Measurements from ENCODE around the gene OOSP4A. TPM values are rescaled to one million over a fixed set of nuclear protein-coding genes. Genes with fewer than 3 reads are reported as not detected.
"Not testable (repeated sequence)": the region's sequence is repeated elsewhere in the genome, so short reads cannot be mapped to it uniquely, and the experiment has no call there.

OOSP4A gene
- total RNA-seq, 1 donor from 2014 or later: not detected

DNA sequence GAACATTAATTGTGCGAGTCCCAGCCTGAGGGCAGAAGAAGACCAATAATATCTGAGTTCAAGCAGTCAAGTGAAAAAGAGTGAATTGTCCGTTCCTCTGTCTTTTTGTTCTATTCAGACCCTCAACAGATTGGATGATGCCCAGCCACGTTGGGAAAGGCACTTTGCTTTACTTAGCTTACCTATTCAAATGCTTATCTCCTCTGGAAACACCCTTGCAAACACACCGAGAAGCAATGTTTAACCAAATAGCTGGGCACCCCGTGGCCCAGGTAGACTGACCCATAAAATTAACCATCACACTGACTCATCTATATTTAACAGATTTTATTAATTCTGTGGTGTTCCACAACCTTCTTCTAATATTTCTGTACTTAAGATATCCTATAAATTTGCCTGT lies 9.3 kb downstream of the OOSP4A start:
- peaks cover 4% of the 10 kb centered on the region for H3K4me1 ChIP-seq
- no peaks in the 10 kb centered on the region for H3K9me3 ChIP-seq (replicated peaks)
- H3K27me3 ChIP-seq (ENCODE audit: low read depth): no peaks in the 10 kb centered on the region
- no peaks in the 10 kb centered on the region for H3K36me3 ChIP-seq
- H3K4me3 ChIP-seq: no peak overlapping the region
- intact Hi-C loops (cut with micrococcal nuclease): no loop called here
- no peak for DNase-seq
- TF ChIP-seq, protein P1, sequence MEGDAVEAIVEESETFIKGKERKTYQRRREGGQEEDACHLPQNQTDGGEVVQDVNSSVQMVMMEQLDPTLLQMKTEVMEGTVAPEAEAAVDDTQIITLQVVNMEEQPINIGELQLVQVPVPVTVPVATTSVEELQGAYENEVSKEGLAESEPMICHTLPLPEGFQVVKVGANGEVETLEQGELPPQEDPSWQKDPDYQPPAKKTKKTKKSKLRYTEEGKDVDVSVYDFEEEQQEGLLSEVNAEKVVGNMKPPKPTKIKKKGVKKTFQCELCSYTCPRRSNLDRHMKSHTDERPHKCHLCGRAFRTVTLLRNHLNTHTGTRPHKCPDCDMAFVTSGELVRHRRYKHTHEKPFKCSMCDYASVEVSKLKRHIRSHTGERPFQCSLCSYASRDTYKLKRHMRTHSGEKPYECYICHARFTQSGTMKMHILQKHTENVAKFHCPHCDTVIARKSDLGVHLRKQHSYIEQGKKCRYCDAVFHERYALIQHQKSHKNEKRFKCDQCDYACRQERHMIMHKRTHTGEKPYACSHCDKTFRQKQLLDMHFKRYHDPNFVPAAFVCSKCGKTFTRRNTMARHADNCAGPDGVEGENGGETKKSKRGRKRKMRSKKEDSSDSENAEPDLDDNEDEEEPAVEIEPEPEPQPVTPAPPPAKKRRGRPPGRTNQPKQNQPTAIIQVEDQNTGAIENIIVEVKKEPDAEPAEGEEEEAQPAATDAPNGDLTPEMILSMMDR (IDR thresholded peaks at IDR 0.05; ENCODE audit: borderline replicate concordance): no peak
- no peak overlapping the region for H3K27ac ChIP-seq (replicated peaks)

DNA sequence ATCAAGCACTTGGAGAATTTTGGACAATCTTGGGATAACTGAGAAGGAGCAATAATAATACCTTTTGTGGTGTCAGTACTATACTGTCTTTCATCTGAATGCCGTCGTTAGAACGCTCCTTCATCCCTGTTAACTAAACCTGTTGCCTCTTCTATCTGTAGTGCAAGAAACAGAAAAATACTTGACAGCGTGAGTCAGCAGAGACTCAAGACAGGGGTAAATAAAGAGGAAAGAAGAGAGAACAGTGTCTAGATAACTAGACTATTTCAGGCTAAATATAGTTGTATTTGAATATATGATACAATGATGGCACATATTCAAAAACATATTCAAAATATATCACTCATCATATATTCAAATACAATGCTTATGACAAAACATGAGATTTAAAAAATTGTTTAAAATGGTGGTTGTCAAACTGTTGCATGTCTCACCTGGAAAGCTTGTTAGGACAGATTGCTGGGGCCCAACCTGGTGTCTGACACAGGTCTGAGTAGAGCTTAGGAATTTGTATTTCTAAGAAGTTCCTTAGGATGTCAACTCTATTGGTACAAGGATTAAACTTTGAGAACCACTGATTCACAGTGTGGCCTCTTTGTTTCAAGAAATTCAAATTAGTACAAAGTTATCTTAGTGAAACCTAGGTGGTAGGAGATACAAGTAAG lies 17.4 kb downstream of the OOSP4A start:
- Histone ChIP-seq H3K9me3 (replicated peaks) (no peaks in the 10 kb centered on the region), H3K27me3 (ENCODE audit: low read depth) (no peaks in the 10 kb centered on the region), H3K36me3 (no peaks in the 10 kb centered on the region), H3K4me3 (no peak overlapping the region), H3K27ac (replicated peaks) (no peak overlapping the region), H3K4me1 (no peaks in the 10 kb centered on the region)
- no peak for DNase-seq
- intact Hi-C loops (cut with micrococcal nuclease): no loop called here
- TF ChIP-seq, protein P1 (IDR thresholded peaks at IDR 0.05; ENCODE audit: borderline replicate concordance): no peak

DNA sequence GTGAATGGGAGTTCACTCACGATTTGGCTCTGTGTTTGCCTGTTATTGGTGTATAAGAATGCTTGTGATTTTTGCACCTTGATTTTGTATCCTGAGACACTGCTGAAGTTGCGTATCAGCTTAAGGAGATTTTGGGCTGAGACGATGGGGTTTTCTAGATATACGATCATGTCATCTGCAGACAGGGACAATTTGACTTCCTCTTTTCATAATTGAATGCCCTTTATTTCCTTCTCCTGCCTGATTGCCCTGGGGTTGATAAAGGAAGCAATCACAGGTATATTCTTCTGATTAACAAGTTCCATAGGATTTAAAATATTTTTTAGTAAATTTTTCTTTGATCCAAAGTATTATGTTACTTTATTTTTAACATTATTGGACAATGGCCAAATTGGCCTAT lies 18.2 kb downstream of the OOSP4A start:
- H3K4me3 ChIP-seq; H3K9me3 ChIP-seq (replicated peaks); H3K36me3 ChIP-seq; H3K4me1 ChIP-seq; H3K27ac ChIP-seq (replicated peaks); DNase-seq; intact Hi-C loops (cut with micrococcal nuclease); H3K27me3 ChIP-seq (ENCODE audit: low read depth): not testable (repeated sequence)

DNA sequence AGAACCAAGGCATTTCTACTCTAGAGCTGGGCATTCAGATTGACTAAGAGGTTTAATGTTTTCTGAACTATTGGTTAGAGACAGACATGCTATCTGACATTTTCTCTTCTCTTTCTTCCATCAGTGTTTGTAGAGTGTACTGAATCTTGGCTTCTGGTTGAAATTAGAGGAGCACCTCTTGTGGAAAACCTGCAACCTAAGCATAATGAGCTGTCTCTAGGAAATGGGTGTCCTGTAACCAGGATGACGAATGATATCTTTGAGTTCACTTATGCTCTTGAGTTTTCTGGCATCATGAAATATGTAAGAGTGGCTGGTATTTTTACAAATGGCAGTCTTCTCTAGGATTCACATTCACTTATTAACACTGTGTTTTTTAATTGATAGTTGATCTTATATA lies 19.4 kb downstream of the OOSP4A start:
- no peaks in the 10 kb centered on the region for H3K9me3 ChIP-seq (replicated peaks)
- H3K4me1 ChIP-seq: no peaks in the 10 kb centered on the region
- H3K27me3 ChIP-seq (ENCODE audit: low read depth): no peaks in the 10 kb centered on the region
- no peak overlapping the region for H3K4me3 ChIP-seq
- no peak overlapping the region for H3K27ac ChIP-seq (replicated peaks)
- H3K36me3 ChIP-seq: no peaks in the 10 kb centered on the region
- TF ChIP-seq, protein P1 (IDR thresholded peaks at IDR 0.05; ENCODE audit: borderline replicate concordance): no peak
- no peak for DNase-seq
- intact Hi-C loops (cut with micrococcal nuclease): no loop called here

DNA sequence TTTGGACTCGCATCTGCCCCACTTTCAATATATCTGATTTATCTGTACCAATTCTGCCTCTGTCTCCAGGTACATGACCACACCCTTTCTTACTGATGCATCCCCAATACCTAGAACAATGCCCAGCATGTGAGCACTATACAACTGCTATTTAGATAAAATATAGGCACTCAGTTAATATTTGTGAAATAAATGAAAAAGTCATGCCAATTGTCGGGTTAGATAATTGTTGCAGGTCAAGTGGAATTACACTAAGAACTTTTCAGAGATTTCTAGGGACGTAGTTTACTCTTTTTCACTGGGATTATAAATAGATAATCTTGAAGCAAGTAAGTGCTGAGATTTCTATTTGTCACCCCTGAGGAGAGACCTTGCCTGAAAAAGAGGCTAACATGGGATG lies 20.5 kb downstream of the OOSP4A start:
- no peaks in the 10 kb centered on the region for H3K4me1 ChIP-seq
- H3K27ac ChIP-seq (replicated peaks): no peak overlapping the region
- no peak for DNase-seq
- H3K36me3 ChIP-seq: no peaks in the 10 kb centered on the region
- H3K9me3 ChIP-seq (replicated peaks): peaks cover 6% of the 10 kb centered on the region
- no peaks in the 10 kb centered on the region for H3K27me3 ChIP-seq (ENCODE audit: low read depth)
- H3K4me3 ChIP-seq: no peak overlapping the region
- TF ChIP-seq, protein P1 (IDR thresholded peaks at IDR 0.05; ENCODE audit: borderline replicate concordance): no peak
- intact Hi-C loops (cut with micrococcal nuclease): no loop called here

DNA sequence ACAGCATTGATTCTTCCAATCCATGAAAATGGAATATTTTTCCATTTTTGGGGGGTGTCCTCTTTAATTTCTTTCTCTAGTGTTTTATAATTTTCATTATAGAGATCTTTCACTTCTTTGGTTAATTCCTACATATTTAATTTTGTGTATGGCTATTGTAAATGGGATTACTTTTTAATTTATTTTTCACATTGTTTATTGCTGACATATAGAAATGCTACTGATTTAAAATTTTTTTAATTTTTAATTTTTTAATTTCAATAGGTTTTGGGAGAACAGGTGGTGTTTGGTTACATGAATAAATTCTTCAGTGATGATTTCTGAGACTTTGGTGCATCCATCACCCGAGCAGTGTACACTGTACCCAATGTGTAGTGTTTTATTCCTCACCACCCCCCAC lies 26.6 kb downstream of the OOSP4A start:
- no peaks in the 10 kb centered on the region for H3K4me1 ChIP-seq
- no peaks in the 10 kb centered on the region for H3K36me3 ChIP-seq
- peaks cover 28% of the 10 kb centered on the region for H3K9me3 ChIP-seq (replicated peaks)
- intact Hi-C loops (cut with micrococcal nuclease): no loop called here
- H3K27me3 ChIP-seq (ENCODE audit: low read depth): no peaks in the 10 kb centered on the region
- DNase-seq: no peak
- H3K27ac ChIP-seq (replicated peaks): no peak overlapping the region
- TF ChIP-seq, protein P1 (IDR thresholded peaks at IDR 0.05; ENCODE audit: borderline replicate concordance): no peak
- H3K4me3 ChIP-seq: no peak overlapping the region
